Right lobe of liver (tissue), 4 donors: Measurements from ENCODE around the gene E2F6.

ENCODE experiments used
- POLR2A ChIP-seq: fragments of 450-650 bp; IDR thresholded peaks from one replicate; pipeline ENCODE4 v1.6.1; 2017; ENCODE audit warnings: antibody characterized with exemption, mild to moderate bottlenecking
- TF ChIP-seq, protein P1 (sequence below), 4 donors: fragments of 200-600 bp in 3 of 4; fragments of 450-650 bp in 1 of 4; IDR thresholded peaks; one replicate each; pipeline versions ENCODE4 v1.5.1 to v1.8.0; 2016 to 2022; ENCODE audit warnings: antibody characterized with exemption in 4 of 4, mild to moderate bottlenecking in 2 of 4
- donor health status: DM: no; HTN: no; CAD: no.
- donor health status: DM: no; HTN: no; CAD: no.
- donor health status: DM: no; HTN: yes; CAD: no.

DNA sequence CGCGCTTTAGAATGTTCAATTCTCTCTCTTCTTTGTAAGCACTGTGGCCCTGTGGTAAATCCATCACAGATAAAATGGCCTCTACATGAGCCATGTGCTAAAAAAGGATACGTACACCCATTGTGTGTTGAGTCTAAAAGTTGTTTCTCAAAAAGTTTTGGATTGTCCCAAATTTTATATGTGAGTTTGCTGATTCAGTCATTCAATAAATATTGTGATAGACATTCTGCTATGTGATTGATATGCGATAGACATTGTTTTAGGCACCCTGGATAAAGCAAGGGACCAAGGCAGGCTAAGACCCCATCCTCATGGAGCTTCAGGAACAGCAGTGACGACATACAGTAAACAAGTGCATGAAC is 53.5 kb downstream of the E2F6 start:
- TF ChIP-seq POLR2A: no peak
- TF ChIP-seq, protein P1, sequence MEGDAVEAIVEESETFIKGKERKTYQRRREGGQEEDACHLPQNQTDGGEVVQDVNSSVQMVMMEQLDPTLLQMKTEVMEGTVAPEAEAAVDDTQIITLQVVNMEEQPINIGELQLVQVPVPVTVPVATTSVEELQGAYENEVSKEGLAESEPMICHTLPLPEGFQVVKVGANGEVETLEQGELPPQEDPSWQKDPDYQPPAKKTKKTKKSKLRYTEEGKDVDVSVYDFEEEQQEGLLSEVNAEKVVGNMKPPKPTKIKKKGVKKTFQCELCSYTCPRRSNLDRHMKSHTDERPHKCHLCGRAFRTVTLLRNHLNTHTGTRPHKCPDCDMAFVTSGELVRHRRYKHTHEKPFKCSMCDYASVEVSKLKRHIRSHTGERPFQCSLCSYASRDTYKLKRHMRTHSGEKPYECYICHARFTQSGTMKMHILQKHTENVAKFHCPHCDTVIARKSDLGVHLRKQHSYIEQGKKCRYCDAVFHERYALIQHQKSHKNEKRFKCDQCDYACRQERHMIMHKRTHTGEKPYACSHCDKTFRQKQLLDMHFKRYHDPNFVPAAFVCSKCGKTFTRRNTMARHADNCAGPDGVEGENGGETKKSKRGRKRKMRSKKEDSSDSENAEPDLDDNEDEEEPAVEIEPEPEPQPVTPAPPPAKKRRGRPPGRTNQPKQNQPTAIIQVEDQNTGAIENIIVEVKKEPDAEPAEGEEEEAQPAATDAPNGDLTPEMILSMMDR (IDR thresholded peaks at IDR 0.05): no peak
